Measurements from ENCODE around the gene ASB16.

GRCh38 chr17:44207319-44207718 is 36.8 kb downstream of the ASB16 start:
- TF ChIP-seq CTCF (IDR thresholded peaks at IDR 0.05; ENCODE audit: low read depth, low read length, poor library complexity, severe bottlenecking) (no peak), EZH2phosphoT487 (IDR thresholded peaks at IDR 0.05; ENCODE audit: borderline replicate concordance, low read length) (no peak)
